Activated T-cell treated with anti-CD3 and anti-CD28 coated beads for 4 hours (primary cell): ENCODE data around the gene SRPK2.

Experiments used
- DNase-seq: peaks from one replicate; pipeline ENCODE4 v3.0.0-alpha.2; 2020

Gene SRPK2

DNA sequence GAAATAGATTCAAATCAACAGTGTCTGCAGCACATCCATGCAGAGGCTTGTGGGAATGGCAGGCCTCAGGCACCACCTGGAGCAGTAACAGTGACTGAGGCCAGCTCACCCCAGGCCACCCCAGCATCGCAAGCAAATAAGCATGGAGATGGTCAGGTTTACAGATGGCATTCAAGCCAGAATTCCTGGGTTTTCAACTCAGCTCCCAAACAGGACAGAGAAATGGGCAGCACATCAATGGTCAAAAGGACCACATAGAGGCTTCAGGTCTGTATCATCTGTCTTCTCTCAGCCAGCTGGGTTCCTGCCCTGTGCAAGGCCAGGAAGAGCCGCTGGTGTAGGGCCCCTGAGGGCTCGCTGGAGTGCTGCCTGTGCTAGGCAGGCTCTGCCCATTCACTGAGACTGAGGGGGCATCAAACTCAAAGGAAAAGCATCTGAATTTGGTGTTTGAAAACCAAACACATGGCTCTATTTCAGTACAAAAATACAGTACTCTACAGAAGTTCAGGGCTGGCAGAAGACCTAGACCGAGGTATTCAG, 262.2 kb downstream of the SRPK2 start:
- DNase-seq, result no peak

DNA sequence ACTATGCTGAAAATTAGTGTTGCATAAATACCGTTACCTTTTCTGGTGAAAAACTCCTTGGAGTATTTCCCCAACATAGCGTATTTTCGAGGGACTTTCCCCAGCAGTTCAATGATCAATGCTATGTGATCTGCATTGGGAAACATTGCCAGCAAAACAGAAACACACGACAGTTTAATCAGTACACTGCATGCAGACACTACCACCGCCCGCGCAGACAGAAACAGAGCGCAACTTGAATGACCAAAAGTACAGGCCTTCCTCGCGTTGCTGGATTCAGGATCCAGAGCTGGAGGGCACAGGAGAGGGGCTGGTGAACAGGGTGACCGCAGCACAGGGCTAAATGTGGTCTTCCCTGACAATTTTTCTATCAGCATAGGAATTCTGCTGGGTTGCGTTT, 263.0 kb downstream of the SRPK2 start:
- DNase-seq, result no peak

DNA sequence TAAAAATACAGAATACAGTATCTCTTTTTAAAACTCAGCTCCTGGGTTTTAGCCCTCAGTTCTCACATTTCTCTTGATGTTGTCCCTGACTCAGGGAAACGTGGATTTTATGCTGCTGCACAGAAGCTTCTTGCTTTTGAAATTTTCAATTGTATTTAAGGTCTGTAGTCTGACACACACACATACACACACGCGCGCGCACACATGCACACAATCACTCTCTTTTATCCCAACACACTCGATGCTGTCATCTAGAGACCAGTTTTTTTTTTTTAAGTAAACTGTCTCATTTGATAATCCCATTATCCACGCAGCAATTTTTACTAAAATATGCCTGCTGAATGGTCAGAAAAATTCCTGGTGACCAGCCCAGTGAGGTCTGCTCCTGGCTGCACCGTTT, 266.1 kb downstream of the SRPK2 start:
- DNase-seq, result no peak

DNA sequence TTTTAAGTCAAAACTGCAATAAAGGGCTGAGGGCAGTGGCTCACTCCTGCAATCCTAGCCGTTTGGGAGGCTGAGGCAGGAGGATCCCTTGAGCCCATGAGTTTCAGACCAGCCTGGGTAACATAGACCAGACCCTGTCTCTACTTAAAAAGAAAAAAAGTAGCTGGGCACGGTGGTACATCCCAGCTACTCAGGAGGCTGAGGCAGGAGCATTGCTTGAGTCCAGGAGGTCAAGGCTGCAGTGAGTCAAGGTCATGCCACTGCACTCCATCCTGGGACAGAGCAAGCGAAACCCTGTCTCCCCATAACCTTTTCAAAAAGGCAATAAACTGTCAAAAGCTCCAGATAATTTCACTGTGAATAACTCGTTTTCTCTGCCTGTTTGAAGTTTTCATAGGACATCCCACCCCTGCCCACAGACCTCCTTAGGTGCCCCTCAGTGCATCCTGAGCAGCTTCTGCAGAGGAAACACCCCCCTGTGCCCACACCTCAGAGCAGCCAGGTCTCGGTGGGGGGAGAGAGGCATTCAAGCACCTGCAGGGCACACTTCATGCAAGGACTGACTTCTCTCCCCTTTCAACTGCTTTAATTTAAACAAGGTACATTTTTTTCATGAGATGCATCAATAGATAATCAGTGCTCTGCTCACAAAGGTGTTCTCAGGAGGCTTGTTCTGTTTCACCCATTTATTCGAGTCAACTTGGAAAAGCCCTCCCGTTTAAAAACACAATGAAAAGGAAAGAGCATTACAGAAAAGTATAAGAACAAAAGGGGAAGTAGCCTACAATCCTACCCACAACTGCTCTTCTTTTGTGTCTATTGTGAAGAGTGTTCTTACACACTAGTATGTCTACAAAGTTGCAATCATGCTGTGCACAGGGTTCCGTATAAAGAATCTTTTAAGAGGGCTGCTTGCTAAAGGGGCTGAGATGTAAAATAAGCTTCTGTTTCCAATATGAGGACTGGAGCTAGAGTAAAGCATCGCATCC, 269.8 kb downstream of the SRPK2 start:
- DNase-seq, result no peak

DNA sequence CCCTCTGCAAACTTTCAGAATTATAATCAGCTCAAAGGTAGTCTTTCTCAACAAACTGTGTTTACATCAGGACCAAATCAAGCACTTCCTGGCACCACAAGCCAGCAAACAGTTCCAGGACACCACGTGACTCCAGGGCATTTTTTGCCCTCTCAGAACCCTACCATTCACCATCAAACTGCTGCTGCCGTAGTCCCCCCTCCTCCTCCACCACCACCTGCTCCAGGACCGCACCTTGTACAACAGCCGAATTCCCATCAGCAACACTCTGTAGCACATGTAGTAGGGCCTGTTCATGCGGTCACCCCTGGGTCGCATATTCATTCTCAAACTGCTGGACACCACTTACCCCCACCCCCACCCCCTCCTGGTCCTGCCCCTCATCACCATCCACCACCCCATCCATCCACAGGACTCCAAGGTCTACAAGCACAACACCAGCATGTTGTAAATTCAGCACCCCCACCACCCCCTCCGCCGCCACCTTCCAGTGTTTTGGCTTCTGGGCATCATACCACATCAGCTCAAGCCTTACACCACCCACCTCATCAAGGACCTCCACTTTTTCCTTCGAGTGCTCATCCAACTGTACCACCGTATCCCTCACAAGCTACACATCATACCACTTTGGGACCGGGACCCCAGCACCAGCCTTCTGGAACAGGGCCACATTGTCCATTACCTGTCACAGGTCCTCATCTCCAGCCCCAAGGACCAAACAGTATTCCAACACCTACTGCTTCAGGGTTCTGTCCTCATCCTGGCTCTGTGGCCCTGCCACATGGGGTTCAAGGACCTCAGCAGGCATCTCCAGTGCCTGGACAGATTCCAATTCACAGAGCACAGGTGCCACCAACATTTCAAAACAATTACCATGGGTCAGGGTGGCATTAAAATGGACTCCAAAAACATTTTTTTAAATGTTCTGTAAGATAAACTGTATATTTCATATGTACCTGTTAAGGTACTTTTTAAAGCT, 276.0 kb downstream of the SRPK2 start:
- no peak for DNase-seq

DNA sequence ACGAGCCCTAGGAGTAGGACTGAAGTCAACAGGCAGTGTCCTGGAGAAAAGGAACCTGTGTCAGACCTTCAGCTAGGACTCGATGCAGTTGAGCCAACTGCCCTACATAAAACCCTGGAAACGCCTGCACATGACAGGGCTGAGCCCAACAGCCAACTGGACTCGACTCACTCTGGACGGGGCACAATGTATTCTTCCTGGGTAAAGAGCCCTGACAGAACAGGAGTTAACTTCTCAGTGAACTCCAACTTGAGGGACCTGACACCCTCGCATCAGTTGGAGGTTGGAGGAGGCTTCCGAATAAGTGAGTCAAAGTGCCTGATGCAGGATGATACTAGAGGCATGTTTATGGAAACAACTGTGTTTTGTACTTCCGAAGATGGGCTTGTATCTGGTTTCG, 281.3 kb downstream of the SRPK2 start:
- no peak for DNase-seq

DNA sequence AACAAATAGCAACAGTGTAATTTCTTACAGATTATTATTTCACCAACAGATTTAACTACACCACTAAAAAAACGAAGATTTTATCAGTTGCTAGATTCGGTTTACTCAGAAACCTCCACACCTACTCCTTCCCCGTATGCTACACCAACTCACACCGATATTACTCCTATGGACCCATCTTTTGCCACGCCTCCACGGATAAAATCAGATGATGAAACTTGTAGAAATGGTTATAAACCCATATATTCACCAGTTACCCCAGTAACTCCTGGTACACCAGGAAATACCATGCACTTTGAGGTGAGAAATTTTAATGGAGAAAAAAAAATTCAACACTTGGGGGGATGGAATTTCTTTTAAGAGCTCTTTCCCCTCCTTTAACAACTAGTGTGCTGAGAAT, 282.2 kb downstream of the SRPK2 start:
- no peak for DNase-seq

DNA sequence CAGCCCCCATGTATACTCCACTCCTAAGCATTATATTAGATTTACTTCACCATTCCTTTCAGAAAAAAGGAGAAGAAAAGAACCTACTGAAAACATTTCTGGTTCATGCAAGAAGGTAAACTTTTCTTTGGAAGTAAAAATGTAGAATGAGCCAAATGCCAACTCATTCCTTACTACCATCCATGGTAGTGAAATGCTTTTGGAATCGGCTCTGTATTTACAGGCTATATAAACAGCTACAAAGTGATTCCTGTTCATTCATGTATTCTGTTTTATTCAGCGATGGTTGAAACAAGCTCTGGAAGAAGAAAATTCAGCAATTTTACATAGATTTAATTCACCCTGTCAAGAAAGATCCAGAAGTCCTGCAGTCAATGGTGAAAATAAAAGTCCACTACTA, 283.1 kb downstream of the SRPK2 start:
- DNase-seq, result no peak

DNA sequence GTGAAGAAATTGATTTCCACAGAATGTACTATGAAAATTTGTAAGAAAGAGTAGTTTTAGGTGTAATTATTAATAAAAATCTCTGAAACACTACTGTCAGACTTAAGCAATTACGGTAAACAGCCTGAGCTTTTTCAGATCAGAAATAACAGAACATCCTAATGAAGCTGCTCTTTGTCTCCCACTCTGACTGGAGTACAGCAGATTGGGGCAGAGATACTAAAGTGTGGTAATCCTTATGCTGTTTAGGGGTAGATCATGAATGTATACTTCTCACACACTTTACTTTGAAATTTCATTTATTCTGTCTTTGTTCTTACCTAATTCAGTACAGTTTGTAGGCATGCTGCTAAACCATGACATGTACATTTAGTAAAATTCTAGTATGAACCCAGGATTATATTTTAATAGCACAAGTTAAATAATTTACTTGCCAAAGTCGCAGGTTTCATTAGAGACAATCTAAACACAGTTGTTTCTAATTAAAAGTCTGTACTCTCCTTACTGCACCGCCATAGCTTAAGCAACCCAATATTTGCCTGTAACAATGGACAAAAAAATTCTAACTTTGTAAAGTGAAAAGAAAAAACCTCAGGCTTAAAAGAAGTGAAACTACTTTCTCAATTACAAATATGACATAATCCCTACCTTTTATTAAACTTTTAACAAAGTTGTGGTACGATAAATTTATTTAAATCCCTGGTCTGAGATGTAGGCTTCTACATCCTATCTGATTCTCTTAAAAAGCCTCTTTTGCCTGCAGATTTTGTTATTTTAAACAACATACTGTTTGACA, 286.0 kb downstream of the SRPK2 start:
- no peak for DNase-seq

DNA sequence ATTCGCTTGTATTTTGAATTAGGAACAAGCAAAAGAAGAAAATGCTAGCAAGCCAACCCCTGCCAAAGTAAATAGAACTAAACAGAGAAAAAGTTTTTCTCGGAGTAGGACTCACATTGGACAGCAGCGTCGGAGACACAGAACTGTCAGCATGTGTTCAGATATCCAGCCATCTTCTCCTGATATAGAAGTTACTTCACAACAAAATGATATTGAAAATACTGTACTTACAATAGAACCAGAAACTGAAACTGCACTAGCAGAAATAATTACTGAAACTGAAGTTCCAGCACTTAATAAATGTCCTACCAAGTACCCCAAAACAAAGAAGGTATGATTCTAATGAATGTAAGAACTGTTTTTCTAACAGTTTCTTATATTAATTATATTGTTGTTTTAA, 286.9 kb downstream of the SRPK2 start:
- DNase-seq, result no peak

DNA sequence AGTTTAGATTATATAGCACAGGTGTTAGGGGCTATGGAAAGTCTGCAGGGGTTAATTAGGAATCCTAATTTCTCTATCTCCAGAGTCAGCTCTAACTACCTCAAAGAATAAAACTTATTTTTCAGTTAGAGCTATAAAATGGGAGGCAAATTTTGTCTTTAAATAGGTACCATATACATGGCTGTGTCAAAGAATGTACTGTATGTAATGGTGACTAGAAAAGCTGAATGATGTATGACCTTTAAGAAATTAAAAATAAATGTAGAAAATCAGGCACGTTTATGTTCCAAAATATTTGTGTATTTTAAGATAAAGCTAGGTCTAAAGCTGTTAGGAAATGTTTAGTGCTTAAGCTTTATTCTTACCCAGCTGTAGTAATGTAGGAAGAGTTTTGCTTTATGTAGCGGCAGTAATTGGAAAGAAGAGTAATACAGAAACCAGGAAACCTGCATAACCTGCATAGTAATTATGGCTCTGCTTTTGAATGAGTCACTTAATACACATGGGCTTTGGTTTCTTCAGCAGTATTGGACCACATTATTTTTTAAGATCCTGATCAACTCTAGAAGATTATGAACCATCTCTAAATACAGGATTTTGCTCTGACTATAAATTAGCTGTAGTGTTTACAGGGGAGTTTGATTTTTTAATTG, 289.7 kb downstream of the SRPK2 start:
- DNase-seq, result no peak

DNA sequence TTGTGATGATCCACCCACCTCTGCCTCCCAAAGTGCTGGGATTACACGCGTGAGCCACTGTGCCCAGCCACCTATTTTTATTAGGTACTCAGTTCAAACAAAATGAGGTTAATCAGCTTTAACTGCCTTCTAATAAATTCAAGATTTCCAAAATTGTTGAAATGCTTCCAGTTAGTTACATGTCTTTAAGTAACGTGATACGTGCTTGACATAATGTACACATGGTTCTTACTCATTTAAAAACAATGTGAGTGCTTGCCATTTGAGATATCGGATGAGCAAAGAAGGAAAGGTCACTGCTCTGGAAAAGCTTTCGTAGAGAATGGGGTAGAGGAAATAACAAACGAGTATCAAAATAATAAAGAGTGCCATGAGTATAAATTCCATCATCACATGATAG, 291.1 kb downstream of the SRPK2 start:
- DNase-seq, result no peak

DNA sequence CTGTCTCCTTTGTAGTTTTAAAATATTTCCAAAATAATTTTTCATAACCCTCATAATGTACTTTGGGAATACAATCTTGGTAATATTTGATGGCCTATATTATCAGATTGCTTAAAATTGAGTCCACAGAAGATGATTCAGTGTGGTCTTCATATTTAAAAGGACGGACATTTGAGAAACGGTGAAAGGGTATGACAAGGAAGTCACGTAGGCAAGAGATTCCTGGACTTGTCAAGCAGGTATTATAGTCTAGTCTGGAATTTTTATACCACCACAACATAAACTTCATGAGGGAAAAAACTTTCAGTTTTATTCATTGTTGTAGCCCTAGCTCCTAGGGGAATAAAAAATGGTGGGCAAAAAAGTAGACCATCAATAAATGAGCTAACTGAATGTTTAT, 292.4 kb downstream of the SRPK2 start:
- DNase-seq, result no peak

DNA sequence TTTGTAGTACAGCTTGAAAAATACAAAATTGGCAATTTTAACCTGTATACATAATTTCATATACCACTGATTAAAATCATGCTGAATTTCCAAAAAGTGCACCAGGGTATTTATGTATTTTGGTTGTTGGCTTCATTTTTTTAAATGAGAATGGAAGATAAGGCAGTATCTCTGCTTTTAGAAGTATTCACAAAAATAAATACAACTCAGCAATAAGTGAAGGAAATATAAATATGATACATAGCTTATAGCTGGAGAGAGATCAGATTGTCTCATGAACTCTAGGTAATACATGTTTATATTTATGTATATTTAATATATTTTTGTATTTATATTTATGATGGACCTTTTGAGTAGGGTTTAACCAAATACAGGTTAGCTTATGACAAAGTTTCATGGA, 293.8 kb downstream of the SRPK2 start:
- DNase-seq, result no peak

DNA sequence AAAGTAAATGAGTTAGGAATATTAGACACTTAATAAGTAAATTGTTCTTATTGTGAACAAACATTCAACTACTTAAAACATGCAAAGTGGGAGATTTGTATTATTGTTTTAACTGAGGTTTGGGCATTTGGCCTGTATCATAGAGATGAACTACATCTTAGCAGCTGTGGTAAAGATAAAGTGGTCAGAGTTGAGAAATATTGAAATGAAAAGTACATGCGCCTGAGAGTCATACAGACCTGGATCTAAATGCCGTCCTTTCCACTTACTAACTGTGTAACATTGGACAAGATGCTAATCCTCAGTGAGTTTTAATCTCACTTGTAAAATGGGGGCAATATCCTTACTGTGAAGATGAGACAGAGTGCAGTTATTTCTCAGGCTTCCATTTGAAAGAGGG, 300.3 kb downstream of the SRPK2 start:
- DNase-seq, result no peak

DNA sequence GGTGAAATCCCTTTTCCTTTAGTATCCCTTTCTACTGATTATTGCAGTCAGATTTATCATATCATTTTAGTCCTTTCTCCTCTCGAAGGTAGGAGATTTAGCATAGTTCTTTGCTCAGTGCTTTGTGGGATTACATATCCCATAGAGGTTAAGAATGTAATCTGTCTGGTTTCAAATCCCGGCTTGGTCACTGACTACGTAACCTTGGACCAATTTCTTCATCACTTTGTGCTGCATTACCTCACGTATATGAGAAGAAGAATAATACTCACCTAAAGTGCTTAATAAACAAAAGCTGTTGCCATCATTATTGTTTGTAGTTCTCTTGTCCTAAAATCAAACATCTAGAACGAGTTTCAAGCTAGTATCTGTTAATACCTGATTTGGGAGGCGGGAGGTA, 300.7 kb downstream of the SRPK2 start:
- no peak for DNase-seq

DNA sequence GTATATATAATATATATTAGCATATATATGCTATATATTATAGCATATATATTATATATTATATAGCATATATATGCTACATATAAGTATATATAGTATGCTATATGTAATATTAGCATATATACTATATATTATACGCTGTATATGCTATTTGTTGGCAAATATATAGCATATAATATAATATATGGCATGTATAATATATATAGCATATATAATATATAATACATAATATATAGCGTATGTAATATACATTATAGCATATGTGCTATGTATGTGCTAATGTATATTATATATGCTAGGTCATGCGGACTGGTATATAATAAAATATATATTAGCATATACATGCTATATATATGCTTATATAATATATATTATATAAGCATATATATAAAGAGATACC, 301.9 kb downstream of the SRPK2 start:
- DNase-seq, result no peak

DNA sequence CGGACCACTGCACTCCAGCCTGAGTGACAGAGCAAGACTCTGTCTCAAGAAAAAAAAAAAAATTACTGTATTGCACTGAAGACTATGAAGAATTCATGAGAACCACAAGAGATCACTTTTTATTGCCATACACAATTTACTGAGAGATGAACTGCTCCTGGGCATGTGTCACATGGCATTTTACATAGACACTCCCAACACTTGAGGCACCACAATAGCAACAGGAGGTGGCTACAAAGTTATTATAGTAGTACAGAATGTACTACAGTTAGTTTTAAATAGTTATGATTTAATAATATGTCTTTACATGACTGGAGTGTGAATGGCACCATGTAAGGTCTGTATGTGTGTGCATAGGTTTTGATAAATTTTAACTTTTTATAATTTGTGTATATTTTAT, 304.1 kb downstream of the SRPK2 start:
- no peak for DNase-seq

DNA sequence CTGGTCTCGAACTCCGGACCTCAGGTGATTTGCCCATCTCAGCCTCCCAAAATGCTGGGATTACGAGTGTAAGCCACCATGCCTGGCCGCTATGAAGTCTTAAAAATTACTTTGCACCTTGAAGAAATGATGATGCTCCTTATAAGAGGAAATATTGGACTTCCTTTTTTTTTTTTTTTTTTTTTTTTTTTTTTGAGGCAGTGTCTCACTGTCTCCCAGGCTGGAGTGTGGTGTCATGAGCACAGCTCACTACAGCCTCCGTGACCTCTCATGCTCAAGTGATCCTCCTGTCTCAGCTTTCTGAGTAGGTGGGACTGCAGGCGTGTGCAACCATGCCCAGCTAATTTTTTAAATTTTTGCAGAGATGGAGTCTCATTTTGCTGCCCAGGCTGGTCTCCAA, 309.4 kb downstream of the SRPK2 start:
- DNase-seq, result no peak

DNA sequence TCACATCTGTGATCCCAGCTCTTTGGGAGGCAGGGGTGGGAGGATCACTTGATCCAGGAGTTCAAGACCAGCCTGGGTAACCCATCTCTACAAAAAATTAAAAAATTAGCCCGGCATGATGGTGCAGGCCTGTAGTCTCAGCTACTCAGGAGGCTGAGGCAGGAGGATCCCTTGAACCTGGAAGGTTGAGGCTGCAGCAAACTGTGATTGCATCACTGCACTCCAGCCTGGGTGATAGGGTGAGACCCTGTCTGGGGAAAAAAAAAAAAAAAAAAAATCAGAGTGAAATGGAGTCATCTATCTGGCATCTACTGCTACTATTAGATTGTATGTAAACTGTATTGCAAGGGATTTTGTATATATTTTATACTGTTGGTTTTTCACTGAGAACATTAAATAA, 315.6 kb downstream of the SRPK2 start:
- no peak for DNase-seq

DNA sequence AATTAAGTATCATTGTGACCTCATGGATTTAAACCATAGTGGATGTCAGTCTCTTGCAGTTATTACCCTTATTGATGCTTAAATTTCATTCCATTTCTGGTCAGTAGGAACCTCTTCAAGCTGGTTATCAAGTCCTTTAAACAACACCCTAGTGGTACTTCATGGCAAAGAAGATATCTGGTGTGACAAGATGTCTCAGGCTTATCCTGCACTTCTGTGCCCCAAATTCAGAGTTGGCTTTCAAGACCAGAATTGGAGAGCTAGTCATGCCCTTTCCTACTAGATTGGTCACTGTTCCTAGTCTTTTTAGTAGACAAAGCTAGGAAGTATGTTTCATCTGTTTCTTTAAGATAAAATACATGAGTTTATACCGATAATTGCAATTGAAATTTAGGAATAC, 319.8 kb downstream of the SRPK2 start:
- DNase-seq, result no peak

DNA sequence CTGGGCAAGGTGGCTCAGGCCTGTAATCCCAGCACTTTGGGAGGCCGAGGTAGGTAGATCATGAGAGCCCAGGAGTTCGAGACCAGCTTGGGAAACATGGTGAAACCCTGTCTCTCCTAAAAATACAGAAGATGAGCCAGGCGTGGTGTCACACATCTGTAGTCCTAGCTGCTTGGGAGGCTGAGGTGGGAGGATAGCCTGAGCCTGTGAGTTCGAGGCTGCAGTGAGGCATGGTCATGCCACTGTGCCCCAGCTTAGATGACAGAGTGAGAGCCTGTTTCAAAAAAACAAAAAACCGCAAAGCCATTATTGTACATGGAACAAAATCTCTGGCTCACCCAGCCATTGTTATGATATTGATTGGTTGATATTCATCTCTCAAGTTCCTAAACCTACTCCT, 321.0 kb downstream of the SRPK2 start:
- DNase-seq, result no peak
